ENCODE data around the gene CSNK2A1.

DNA sequence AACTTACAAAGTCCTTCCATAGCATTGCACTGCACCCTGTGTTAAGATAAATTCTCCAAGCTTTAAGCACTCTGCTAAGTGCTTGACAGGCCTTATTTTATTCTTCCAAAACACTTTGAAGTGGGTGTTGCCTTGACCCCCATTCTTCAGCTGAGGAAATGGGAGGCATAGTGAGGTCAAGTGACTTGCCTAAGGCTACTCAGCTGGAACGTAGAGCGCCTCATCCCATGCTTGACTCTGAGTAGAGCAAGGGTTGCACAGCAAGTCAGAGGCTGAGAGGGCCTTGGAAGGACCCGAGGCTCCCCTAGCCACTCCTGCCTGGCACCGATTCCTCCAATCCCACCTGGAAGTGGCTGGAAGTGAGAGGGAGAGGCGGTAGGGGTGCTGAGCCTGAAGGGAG lies 19.6 kb upstream of the CSNK2A1 start:
- TF ChIP-seq, protein P1, sequence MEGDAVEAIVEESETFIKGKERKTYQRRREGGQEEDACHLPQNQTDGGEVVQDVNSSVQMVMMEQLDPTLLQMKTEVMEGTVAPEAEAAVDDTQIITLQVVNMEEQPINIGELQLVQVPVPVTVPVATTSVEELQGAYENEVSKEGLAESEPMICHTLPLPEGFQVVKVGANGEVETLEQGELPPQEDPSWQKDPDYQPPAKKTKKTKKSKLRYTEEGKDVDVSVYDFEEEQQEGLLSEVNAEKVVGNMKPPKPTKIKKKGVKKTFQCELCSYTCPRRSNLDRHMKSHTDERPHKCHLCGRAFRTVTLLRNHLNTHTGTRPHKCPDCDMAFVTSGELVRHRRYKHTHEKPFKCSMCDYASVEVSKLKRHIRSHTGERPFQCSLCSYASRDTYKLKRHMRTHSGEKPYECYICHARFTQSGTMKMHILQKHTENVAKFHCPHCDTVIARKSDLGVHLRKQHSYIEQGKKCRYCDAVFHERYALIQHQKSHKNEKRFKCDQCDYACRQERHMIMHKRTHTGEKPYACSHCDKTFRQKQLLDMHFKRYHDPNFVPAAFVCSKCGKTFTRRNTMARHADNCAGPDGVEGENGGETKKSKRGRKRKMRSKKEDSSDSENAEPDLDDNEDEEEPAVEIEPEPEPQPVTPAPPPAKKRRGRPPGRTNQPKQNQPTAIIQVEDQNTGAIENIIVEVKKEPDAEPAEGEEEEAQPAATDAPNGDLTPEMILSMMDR (IDR thresholded peaks at IDR 0.05; ENCODE audit: extremely low read depth in 1 of 2, insufficient read depth in 1 of 2, low read depth in 1 of 2, low read length in 2 of 2), result no peak
- TF ChIP-seq MAX (IDR thresholded peaks at IDR 0.05; ENCODE audit: insufficient read depth, insufficient read length), result no peak
- TF ChIP-seq EZH2 (IDR thresholded peaks at IDR 0.05; ENCODE audit: borderline replicate concordance, low read depth, low read length, severe bottlenecking), result no peak

All from endothelial cell of umbilical vein (primary cell).